ENCODE data around the gene TEX55. TPM values are rescaled to one million over a fixed set of nuclear protein-coding genes. Genes with fewer than 3 reads are reported as not detected.
"Not testable (repeated sequence)": the region's sequence is repeated elsewhere in the genome, so short reads cannot be mapped to it uniquely, and the experiment has no call there.

TEX55 gene
- total and polyA plus RNA-seq, 9 of the 15 experiments (the other 6 are each of a cell fraction or from before 2014, with no cell fraction given): not detected

- TF ChIP-seq MLLT1 (IDR thresholded peaks at IDR 0.05) (no peak), TRIM25 (IDR thresholded peaks at IDR 0.05; ENCODE audit: borderline replicate concordance) (no peak), ZNF3 (CRISPR knock-in tag; IDR thresholded peaks at IDR 0.05) (no peak), UBTF (IDR thresholded peaks at IDR 0.05; ENCODE audit: borderline replicate concordance in 1 of 2, low read depth in 2 of 2, low read length in 2 of 2) (no peak)
Observed at GRCh38 chr3:119161240-119161639, 15.3 kb downstream of the TEX55 start (continued).

- H3K79me2 ChIP-seq (ENCODE audit: control insufficient read depth, insufficient read depth, low read length); ATAC-seq; CTCF ChIA-PET (ENCODE audit: low intra/inter-chr PET ratio); intact Hi-C loops (cut with micrococcal nuclease); H2AFZ ChIP-seq (ENCODE audit: low read depth, low read length); H3K27ac ChIP-seq (ENCODE audit: extremely low read depth, low read depth, low read length); H3K27me3 ChIP-seq (ENCODE audit: control insufficient read depth in 2 of 2, insufficient read depth in 2 of 2, low read length in 2 of 2); H4K20me1 ChIP-seq (replicated peaks; ENCODE audit: control insufficient read depth, insufficient read depth, low read length); H3K4me2 ChIP-seq (ENCODE audit: insufficient read depth, low read length); BruUV-seq (replicated peaks); DNase-seq (ENCODE audit: extremely low read depth in 1 of 4, low spot score in 3 of 4); POLR2A ChIA-PET; H3K9me3 ChIP-seq (replicated peaks; ENCODE audit: control insufficient read depth, insufficient read depth, low read depth, low read length); H3K4me1 ChIP-seq (replicated peaks in 1 of 2; ENCODE audit: control insufficient read depth in 2 of 2, insufficient read depth in 2 of 2, low read length in 2 of 2); H3K4me3 ChIP-seq; H3K9ac ChIP-seq (ENCODE audit: insufficient read depth in 1 of 2, low read depth in 2 of 2, low read length in 2 of 2); H3K9me1 ChIP-seq (ENCODE audit: control insufficient read depth, insufficient read depth, low read length); H3K36me3 ChIP-seq (ENCODE audit: control insufficient read depth, insufficient read depth, low read length); in situ Hi-C loops (cut with MboI); FAIRE-seq: not testable (repeated sequence)
- WGBS (ENCODE audit: insufficient coverage, low coverage, missing lambda C conversion rate): 15% methylated on average over 8 of the region's 9 CpGs
Observed at GRCh38 chr3:119164745-119165144, 18.8 kb downstream of the TEX55 start.
